Measurements from ENCODE around the gene CIITA. TPM values are rescaled to one million over a fixed set of nuclear protein-coding genes. Genes with fewer than 3 reads are reported as not detected.

The CIITA gene
- polyA plus RNA-seq, 1 donor (not counting 4 experiments of a cell fraction or from before 2014, with no cell fraction given) = 0.05 TPM

DNA sequence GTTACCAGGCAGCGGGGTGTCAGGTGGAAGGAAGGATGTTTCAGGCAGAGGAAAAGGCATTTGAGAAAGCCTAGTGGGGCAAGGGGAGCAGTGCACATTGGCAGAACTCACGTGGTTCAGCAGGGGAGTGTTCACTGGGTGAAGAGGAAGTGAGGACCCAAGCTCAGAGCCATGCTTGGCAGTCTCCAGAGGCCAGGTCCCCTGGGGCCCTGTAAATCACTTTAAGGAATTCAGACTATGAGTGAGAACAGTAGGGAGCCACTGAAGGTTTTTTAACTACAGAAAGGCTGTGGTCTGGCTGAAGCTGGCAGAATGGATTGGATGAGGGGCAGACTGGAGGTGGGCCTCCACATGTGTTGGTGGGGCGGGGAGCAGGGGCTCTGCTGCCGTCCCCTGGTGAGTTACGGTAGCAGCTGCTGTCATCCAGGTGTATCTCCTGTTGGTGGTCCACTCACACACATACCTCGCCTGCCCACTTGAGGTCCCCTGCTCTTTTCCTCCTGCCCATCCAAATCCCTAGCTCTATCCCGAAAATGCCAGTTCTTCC lies 72.5 kb downstream of the CIITA start:
- Histone ChIP-seq H3K4me2 (ENCODE audit: control insufficient read depth, extremely low read depth, insufficient read depth, low read depth, low read length) (no peak overlapping the region), H4K20me1 (ENCODE audit: control insufficient read depth, extremely low read depth, insufficient read depth, low read length) (peaks cover 14% of the 10 kb centered on the region), H2AFZ (ENCODE audit: control insufficient read depth, low read length) (no peak overlapping the region), H3K27me3 (ENCODE audit: control insufficient read depth, extremely low read depth, insufficient read depth, low read length) (no peaks in the 10 kb centered on the region), H3K9me3 (ENCODE audit: control insufficient read depth, low read depth, low read length) (no peaks in the 10 kb centered on the region), H3K9ac (ENCODE audit: control insufficient read depth, extremely low read depth, insufficient read depth, low read length) (no peak overlapping the region), H3K4me3 (ENCODE audit: control insufficient read depth in 2 of 3, extremely low read depth in 1 of 3, insufficient read depth in 2 of 3, low read depth in 1 of 3, low read length in 3 of 3) (no peak overlapping the region), H3K36me3 (ENCODE audit: control insufficient read depth in 2 of 2, extremely low read depth in 1 of 2, insufficient read depth in 2 of 2, low read length in 2 of 2) (no peaks in the 10 kb centered on the region), H3K4me1 (ENCODE audit: control insufficient read depth, extremely low read depth, insufficient read depth, low read length) (peaks cover 36% of the 10 kb centered on the region), H3K27ac (ENCODE audit: control insufficient read depth, insufficient read depth, low read length) (no peak overlapping the region), H3K79me2 (ENCODE audit: control insufficient read depth, insufficient read depth, low read length) (peaks cover 61% of the 10 kb centered on the region), H3K9me1 (ENCODE audit: control insufficient read depth, extremely low read depth, insufficient read depth, low read length) (peaks cover 9% of the 10 kb centered on the region)
- DNase-seq (ENCODE audit: low read depth, low spot score) (no peak), FAIRE-seq (no peak)
- dilution Hi-C loops (cut with MboI; ENCODE audit: extremely low pct_ligation_motif_present, low sequenced_read_pairs) = no loop called here
- TF ChIP-seq CTCF (optimal IDR thresholded peaks at IDR 0.05 in 1 of 3, IDR thresholded peaks at IDR 0.05 in 1 of 3, conservative IDR thresholded peaks at IDR 0.05 in 1 of 3; ENCODE audit: extremely low read depth in 1 of 3, insufficient read depth in 2 of 3, low read length in 3 of 3) (peak in 1 of 3 experiments; percentile 9), EZH2 (IDR thresholded peaks at IDR 0.05; ENCODE audit: low read length) (no peak)

DNA sequence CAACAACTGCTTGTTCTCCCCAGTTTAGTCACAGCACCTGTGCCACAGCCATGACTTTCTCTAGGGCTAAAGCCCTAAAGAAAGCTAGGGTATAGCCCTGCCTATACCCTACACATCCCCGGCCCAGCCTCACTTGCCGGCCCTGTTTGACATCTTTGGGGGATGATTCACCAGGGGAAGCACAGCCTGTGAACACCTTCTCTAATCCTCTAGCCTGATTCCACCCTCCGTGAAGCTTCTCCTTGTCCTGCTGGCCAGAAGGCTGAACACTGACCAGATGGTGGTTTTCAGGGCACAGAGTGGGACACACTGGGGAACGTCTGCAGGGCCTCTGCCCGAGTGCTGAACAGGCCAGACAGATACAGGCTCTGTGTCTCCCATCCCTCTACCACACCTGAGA lies 73.4 kb downstream of the CIITA start:
- Histone ChIP-seq H3K79me2 (ENCODE audit: control insufficient read depth, insufficient read depth, low read length) (peaks cover 61% of the 10 kb centered on the region), H3K4me1 (ENCODE audit: control insufficient read depth, extremely low read depth, insufficient read depth, low read length) (peaks cover 34% of the 10 kb centered on the region), H2AFZ (ENCODE audit: control insufficient read depth, low read length) (no peak overlapping the region), H3K9me1 (ENCODE audit: control insufficient read depth, extremely low read depth, insufficient read depth, low read length) (peaks cover 9% of the 10 kb centered on the region), H3K4me3 (ENCODE audit: control insufficient read depth in 2 of 3, extremely low read depth in 1 of 3, insufficient read depth in 2 of 3, low read depth in 1 of 3, low read length in 3 of 3) (no peak overlapping the region), H3K9me3 (ENCODE audit: control insufficient read depth, low read depth, low read length) (no peaks in the 10 kb centered on the region), H3K4me2 (ENCODE audit: control insufficient read depth, extremely low read depth, insufficient read depth, low read depth, low read length) (peak overlapping the region; percentile 38), H4K20me1 (ENCODE audit: control insufficient read depth, extremely low read depth, insufficient read depth, low read length) (peaks cover 15% of the 10 kb centered on the region), H3K27me3 (ENCODE audit: control insufficient read depth, extremely low read depth, insufficient read depth, low read length) (no peaks in the 10 kb centered on the region), H3K36me3 (ENCODE audit: control insufficient read depth in 2 of 2, extremely low read depth in 1 of 2, insufficient read depth in 2 of 2, low read length in 2 of 2) (no peaks in the 10 kb centered on the region), H3K27ac (ENCODE audit: control insufficient read depth, insufficient read depth, low read length) (peak overlapping the region; percentile 22), H3K9ac (ENCODE audit: control insufficient read depth, extremely low read depth, insufficient read depth, low read length) (no peak overlapping the region)
- FAIRE-seq (no peak), DNase-seq (ENCODE audit: low read depth, low spot score) (no peak)
- no peak for TF ChIP-seq EZH2 (IDR thresholded peaks at IDR 0.05; ENCODE audit: low read length)
- TF ChIP-seq CTCF (optimal IDR thresholded peaks at IDR 0.05 in 1 of 3, IDR thresholded peaks at IDR 0.05 in 1 of 3, conservative IDR thresholded peaks at IDR 0.05 in 1 of 3; ENCODE audit: extremely low read depth in 1 of 3, insufficient read depth in 2 of 3, low read length in 3 of 3) = no peak
- dilution Hi-C loops (cut with MboI; ENCODE audit: extremely low pct_ligation_motif_present, low sequenced_read_pairs) = no loop called here

Measured in keratinocyte (primary cell).